ENCODE data around the gene PCNX4. TPM values are rescaled to one million over a fixed set of nuclear protein-coding genes. Genes with fewer than 3 reads are reported as not detected.
"Not testable (repeated sequence)": the region's sequence is repeated elsewhere in the genome, so short reads cannot be mapped to it uniquely, and the experiment has no call there.

The PCNX4 gene
- total RNA-seq, 2 experiments from 2014 or later = 17.3 to 21.0 TPM

DNA sequence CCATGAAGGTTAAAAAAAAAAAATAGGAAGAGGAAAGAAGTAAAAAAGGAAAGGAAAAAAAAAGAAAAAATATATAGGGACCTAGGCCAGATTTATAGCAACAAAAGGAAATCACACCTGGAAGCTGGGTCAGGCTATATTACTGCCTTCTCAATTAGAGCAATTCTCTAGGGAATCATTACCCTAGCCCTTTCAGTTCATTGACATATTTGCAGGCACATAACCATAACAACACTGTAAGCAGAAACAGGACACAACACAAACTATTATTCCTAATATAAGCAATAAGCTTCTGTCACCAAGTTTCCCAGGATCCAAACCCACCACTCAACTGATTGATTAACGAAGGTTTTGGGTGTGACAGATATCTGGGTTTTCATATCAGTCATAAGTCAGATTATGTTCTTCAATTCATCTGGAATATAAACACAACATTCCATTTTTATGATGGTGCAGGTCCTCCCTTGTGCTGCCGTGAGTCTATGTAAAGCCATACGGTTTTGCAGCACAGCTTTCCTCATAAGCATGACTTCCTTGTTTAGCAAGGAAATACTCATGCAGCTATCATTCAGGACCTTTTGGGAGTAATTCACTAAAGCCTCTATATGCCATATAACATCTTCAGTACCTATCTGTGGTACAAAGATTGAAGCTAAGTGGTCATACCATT, 4.2 kb downstream of the PCNX4 start:
- Mint-ChIP-seq H3K27ac (no peak overlapping the region), H3K4me3 (no peak overlapping the region), H3K27me3 (no peaks in the 10 kb centered on the region), H3K4me1 (ENCODE audit: low read depth) (peaks cover 62% of the 10 kb centered on the region), H3K9me3 (no peaks in the 10 kb centered on the region), H3K36me3 (ENCODE audit: low read depth) (peaks cover 35% of the 10 kb centered on the region)
- TF ChIP-seq, protein P1, sequence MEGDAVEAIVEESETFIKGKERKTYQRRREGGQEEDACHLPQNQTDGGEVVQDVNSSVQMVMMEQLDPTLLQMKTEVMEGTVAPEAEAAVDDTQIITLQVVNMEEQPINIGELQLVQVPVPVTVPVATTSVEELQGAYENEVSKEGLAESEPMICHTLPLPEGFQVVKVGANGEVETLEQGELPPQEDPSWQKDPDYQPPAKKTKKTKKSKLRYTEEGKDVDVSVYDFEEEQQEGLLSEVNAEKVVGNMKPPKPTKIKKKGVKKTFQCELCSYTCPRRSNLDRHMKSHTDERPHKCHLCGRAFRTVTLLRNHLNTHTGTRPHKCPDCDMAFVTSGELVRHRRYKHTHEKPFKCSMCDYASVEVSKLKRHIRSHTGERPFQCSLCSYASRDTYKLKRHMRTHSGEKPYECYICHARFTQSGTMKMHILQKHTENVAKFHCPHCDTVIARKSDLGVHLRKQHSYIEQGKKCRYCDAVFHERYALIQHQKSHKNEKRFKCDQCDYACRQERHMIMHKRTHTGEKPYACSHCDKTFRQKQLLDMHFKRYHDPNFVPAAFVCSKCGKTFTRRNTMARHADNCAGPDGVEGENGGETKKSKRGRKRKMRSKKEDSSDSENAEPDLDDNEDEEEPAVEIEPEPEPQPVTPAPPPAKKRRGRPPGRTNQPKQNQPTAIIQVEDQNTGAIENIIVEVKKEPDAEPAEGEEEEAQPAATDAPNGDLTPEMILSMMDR (IDR thresholded peaks at IDR 0.05) = no peak
- Histone ChIP-seq H3K9me3 (ENCODE audit: control insufficient read depth in 1 of 2, insufficient read depth in 1 of 2, low read length in 2 of 2) (no peaks in the 10 kb centered on the region), H3K27me3 (ENCODE audit: control insufficient read depth in 1 of 2, insufficient read depth in 2 of 2, low read length in 2 of 2) (no peaks in the 10 kb centered on the region), H3K27ac (ENCODE audit: low read depth in 1 of 2, low read length in 2 of 2) (no peak overlapping the region), H3K4me3 (ENCODE audit: low read length) (no peak overlapping the region), H3K36me3 (ENCODE audit: insufficient read depth, low read length) (peaks cover 10% of the 10 kb centered on the region), H3K4me1 (ENCODE audit: insufficient read depth, low read length) (peaks cover 21% of the 10 kb centered on the region)
- ATAC-seq (ENCODE audit: poor library complexity) = no peak
- ChIA-PET CTCF (no interaction called here), POLR2A (interaction anchor here (0.7 to 1.2 kb wide), 3 partner anchors 70 to 1654 kb away, joined by 3 read pairs; partner anchors contain the start of gene DHRS7)
- intact Hi-C loops (cut with DNase I, micrococcal nuclease) = loop anchor here (2.0 to 10.0 kb wide), 3 partner anchors 19 to 611 kb away; partner anchors contain the start of genes JKAMP (in 2 of the 2) and L3HYPDH (in 2 of the 2)
- no peak for DNase-seq

DNA sequence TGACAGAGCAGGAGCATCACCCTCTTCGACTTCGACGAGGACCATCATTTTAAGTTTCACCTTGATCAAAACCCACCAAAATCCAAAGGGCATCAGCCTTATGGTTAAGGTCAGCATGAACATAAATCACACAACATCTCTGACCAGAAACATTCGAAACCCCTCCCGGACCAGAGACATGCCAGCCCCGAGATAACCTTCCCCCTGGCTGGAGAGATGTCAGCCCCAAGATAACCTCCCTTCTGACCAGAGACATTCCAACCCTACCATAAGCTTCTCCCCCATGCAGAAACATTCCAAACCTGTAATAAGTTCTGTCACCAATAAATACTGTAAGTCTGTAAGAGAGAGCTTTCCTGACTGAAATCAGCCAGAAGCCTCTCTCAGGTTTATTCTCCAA, 6.3 kb downstream of the PCNX4 start:
- H3K27ac Mint-ChIP-seq = no peak overlapping the region
- Histone ChIP-seq H3K36me3 (ENCODE audit: insufficient read depth, low read length) (peaks cover 10% of the 10 kb centered on the region), H3K27ac (ENCODE audit: low read depth in 1 of 2, low read length in 2 of 2) (no peak overlapping the region), H3K4me3 (ENCODE audit: low read length) (no peak overlapping the region), H3K27me3 (ENCODE audit: control insufficient read depth in 1 of 2, insufficient read depth in 2 of 2, low read length in 2 of 2) (no peaks in the 10 kb centered on the region), H3K4me1 (ENCODE audit: insufficient read depth, low read length) (peaks cover 9% of the 10 kb centered on the region), H3K9me3 (ENCODE audit: control insufficient read depth in 1 of 2, insufficient read depth in 1 of 2, low read length in 2 of 2) (no peaks in the 10 kb centered on the region)
- peaks cover 24% of the 10 kb centered on the region for H3K36me3 Mint-ChIP-seq (ENCODE audit: low read depth)
- H3K27me3 Mint-ChIP-seq = no peaks in the 10 kb centered on the region
- POLR2A ChIA-PET = interaction anchor here (1.0 kb wide), 1 partner anchor 150 kb away, joined by 4 read pairs; no protein-coding TSS in a partner anchor
- H3K9me3 Mint-ChIP-seq = no peaks in the 10 kb centered on the region
- DNase-seq (no peak), ATAC-seq (ENCODE audit: poor library complexity) (no peak)
- H3K4me3 Mint-ChIP-seq = no peak overlapping the region
- CTCF ChIA-PET = no interaction called here
- TF ChIP-seq, protein P1 (IDR thresholded peaks at IDR 0.05) = no peak
- intact Hi-C loops (cut with DNase I, micrococcal nuclease) = loop anchor here (2.0 to 10.0 kb wide), 3 partner anchors 17 to 613 kb away; partner anchors contain the start of genes JKAMP (in 2 of the 2) and L3HYPDH (in 2 of the 2)
- H3K4me1 Mint-ChIP-seq (ENCODE audit: low read depth) = peaks cover 63% of the 10 kb centered on the region

DNA sequence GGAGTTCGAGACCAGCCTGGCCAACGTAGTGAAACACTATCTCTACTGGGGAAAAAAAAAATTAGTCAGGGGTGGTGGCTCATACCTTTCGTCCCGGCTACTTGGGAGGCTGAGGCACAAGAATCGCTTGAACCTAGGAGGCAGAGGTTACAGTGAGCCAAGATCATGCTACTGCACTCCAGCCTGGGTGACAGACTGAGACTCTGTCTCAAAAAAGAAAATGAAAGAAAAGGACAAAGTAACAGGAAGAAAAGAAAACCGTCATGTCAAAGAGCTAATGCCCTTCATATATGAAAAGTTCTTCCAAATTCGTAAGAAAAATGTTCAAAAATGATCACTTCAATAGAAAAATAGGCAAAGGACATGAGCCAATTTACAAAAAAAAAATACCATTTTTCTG, 8.1 kb downstream of the PCNX4 start:
- H3K9me3 ChIP-seq (ENCODE audit: control insufficient read depth in 1 of 2, insufficient read depth in 1 of 2, low read length in 2 of 2); H3K9me3 Mint-ChIP-seq; H3K4me3 Mint-ChIP-seq; ATAC-seq (ENCODE audit: poor library complexity); CTCF ChIA-PET; H3K27me3 Mint-ChIP-seq; DNase-seq; H3K4me1 ChIP-seq (ENCODE audit: insufficient read depth, low read length); H3K27ac ChIP-seq (ENCODE audit: low read depth in 1 of 2, low read length in 2 of 2); H3K4me3 ChIP-seq (ENCODE audit: low read length); H3K27me3 ChIP-seq (ENCODE audit: control insufficient read depth in 1 of 2, insufficient read depth in 2 of 2, low read length in 2 of 2); H3K27ac Mint-ChIP-seq; POLR2A ChIA-PET; H3K36me3 ChIP-seq (ENCODE audit: insufficient read depth, low read length): not testable (repeated sequence)
- intact Hi-C loops (cut with DNase I, micrococcal nuclease) = loop anchor here (10.0 kb wide), 1 partner anchor 615 kb away; the partner anchor contains the start of genes JKAMP (in 2 of the 2) and L3HYPDH (in 2 of the 2)
- H3K36me3 Mint-ChIP-seq (ENCODE audit: low read depth) = peaks cover 24% of the 10 kb centered on the region
- H3K4me1 Mint-ChIP-seq (ENCODE audit: low read depth) = peaks cover 53% of the 10 kb centered on the region

Data from CD4-positive, alpha-beta T cell (primary cell).